ENCODE results near the gene ADSS2.

DNA sequence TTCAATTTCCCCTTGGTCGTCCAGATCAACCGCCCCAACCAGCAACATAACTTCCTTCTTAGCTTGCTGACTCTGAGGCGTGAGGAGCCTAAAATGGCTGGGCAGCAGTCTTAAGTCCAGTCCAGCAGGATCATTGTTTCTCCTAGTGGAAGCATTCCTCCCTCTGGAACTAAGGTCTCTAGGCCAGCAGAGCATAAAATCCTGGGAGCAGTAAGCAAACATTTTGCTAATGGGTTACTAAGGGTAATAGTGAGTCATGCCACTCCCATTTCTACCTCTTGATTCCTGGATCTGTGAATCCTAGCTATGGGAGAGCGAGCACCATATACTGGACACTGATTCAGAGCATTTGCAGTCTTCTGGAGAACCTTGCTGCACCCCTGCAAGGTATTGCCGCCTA is 59.9 kb downstream of the ADSS2 start:
- TF ChIP-seq, protein P1, sequence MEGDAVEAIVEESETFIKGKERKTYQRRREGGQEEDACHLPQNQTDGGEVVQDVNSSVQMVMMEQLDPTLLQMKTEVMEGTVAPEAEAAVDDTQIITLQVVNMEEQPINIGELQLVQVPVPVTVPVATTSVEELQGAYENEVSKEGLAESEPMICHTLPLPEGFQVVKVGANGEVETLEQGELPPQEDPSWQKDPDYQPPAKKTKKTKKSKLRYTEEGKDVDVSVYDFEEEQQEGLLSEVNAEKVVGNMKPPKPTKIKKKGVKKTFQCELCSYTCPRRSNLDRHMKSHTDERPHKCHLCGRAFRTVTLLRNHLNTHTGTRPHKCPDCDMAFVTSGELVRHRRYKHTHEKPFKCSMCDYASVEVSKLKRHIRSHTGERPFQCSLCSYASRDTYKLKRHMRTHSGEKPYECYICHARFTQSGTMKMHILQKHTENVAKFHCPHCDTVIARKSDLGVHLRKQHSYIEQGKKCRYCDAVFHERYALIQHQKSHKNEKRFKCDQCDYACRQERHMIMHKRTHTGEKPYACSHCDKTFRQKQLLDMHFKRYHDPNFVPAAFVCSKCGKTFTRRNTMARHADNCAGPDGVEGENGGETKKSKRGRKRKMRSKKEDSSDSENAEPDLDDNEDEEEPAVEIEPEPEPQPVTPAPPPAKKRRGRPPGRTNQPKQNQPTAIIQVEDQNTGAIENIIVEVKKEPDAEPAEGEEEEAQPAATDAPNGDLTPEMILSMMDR (IDR thresholded peaks at IDR 0.05; ENCODE audit: insufficient read depth, low read depth, low read length): no peak
- TF ChIP-seq EZH2 (IDR thresholded peaks at IDR 0.05; ENCODE audit: insufficient read depth, low read length): no peak

All from astrocyte (in vitro differentiated cells and primary cell).